Left hindlimb (tissue), 1 donor: ENCODE results near the gene FXYD1.
"Not testable (repeated sequence)": the region's sequence is repeated elsewhere in the genome, so short reads cannot be mapped to it uniquely, and the experiment has no call there.

Experiments
- DNase-seq: peaks from one replicate; pipeline ENCODE4 v3.0.0-alpha.2; 2018

Gene FXYD1

DNA sequence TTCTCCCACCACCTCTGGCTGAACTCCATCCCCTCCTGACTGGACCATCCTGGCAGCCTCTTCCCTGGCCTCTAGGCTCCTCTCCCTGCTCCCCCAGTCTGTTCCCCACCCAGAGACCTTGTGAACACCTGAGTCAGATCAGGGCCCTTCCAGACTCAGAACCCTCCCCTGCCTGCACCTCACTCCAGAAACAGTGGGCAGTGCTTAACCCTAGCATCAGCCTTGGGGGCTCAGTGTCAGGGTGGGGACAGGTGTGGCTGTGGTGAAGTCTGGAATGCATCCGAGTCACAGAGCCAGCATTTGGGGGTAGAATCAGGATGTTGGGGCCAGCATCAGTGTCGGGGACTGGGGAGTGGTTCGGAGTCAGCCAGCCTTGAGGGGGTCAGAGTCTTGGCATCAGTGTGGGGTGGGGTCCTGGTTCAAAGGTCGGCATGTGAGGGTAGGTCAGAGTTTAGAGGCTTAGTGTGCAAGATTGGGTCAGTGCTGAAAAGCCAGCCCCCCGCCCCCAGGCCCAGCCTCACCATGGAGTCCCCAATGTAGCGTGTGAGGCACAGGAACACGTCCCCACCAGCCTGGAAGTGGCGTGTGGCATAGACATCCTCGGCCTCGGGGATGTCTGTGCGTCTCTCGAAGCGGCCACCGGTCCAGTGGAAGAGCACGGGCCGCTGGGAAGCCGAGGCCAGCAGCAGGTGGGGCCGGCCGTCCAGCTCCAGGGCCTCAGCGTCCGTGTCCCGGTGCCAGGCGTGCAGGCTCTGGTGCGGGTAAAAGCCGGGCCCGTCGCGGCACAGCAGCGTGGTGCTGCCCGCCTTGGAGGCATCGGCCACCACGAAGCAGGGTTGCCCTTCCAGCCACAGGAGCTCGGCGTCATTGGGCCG, 12.6 kb upstream of the FXYD1 start:
- no peak for DNase-seq

DNA sequence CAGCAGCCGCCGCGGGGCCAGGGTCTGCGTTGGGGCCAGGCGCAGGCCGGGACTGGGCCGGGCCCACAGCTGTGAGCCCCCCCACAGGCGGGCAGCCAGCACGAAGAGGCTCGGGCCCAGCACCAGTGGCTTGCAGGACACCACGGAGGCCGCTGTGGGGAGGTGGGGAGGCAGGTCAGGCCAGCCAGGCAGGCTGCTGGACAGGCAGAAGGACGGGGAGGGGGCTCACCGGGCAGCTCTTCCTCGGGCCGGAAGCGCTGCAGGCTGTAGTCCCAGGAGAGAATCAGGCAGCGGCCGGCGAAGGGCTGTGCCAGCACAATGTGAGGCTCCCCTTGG, 12.0 kb upstream of the FXYD1 start:
- DNase-seq = no peak

DNA sequence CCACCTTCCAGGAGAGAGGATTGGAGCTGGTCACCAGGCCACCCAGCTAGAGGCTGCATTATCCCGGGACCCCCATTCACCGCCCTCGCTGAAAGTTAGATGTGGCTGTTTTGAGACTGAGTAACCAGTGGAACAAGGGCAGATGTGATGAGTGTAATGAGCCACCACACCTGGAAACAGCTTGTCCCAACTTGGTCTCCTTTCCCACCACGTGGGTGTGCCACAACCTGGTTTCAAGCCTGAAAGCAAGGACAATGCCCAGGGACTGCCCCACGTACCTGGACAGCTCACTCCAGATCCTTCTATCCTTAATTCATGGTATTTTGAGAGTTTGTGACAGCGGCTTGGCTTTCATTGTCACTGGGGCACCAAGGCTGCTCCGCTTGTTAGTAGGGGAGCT, 10.8 kb upstream of the FXYD1 start:
- DNase-seq = no peak

DNA sequence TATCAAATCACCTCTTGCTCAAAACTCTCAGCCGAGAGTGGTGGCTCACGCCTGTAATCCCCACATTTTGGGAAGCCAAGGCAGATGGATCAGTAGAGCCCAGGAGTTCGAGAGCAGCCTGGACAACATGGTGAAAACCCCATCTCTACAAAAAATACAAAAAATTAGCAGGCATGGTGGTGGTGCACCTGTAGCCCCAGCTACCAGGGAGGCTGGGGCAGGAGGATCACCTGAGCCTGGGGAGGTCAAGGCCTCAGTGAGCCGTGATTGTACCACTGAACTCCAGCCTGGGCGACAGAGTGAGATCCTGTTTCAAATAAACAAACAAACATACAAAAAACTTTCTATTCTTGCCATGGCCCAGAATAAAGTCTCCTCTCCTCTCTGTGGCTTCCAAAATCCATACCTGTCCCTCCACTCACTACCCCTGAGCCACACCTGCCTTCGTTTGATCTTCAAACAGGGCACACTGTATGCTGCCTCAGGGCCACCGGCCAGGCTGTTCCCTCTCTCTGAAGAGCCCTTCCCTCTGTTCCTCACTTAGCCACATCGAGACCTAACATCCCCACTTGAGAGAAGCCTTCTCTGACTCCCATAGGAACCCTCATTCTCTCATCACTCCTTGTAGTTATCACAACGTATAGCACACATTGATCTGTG, 10.1 kb upstream of the FXYD1 start:
- DNase-seq = no peak

DNA sequence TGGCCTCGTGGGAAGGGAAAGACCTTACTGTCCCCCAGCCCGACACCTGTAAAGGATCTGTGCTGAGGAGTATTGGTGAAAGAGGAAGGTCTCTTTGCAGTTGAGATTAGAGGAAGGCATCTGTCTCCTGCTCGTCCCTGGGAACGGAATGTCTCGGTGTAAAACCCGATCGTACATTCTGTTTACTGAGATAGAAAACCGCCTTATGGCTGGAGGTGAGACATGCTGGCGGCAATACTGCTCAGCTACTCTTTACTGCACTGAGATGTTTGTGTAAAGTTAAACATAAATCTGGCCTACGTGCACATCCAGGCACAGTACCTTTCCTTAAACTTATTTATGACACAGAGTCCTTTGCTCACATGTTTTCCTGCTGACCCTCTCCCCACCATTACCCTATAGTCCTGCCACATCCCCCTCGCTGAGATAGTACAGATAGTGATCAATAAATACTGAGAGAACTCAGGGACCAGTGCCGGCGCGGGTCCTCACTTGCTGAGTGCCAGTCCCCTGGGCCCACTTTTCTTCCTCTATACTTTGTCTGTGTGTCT, 8.8 kb upstream of the FXYD1 start:
- not testable (repeated sequence) for DNase-seq

DNA sequence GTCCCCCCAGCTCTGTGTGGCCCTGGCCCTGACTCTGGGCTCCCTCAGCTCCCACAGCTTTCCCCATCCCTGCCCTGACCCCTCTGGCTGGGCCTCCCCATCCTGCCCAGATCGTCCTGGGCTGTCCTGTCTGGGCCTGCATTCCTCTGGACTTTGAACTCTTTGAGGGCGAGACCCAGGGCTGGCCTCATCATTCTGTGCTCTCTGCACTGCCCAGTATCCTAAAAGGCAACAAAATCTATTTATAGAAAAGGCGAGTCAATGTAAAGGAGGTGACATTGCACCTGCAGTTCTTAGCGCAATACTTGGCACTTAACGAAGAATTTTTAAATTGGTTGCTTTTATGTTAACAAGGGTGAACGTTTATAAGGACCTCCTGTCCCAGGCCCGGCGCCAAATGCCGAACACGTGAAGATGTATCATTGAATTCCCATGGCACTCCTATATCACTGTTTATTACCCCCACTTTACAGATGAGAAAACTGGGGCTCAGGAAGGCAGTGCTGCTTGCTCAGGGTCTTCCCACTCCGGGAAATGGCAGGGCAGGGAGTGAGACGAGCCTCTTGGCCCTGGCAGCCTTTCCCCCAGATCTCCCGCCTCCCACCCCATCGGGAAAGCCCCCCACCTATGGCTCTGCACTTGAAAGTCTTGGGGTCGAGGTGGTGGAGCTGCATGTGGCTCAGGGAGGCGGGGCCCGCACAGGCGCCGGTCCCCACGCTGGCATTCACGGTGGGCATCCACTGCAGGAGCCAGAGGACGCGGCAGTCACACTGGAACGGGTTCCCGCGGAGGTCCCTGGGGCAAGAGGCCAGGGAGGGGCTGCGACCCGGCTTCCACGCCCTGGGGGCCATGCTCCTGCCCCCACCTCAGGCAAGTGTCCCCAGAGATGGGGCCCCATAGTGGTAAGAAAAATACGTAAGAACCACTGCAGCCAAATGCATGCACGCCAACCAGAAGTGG, 7.6 kb upstream of the FXYD1 start:
- DNase-seq = no peak

DNA sequence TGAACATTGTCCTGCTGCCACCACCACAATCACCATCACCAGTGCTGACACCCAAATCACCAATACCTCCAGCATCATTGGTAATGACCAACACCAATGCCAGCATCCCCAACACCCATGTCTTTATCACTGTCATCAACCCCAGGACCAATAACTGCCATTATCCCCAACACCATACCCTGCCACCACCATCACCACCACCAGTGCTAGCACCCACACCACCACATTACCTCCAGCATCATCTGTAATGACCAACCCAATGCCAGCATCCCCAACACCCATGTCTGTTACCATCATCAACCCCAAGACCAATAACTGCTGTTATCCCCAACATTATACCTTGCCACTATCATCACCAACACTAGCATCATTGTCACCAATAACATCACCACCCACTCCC, 6.4 kb upstream of the FXYD1 start:
- DNase-seq = no peak

DNA sequence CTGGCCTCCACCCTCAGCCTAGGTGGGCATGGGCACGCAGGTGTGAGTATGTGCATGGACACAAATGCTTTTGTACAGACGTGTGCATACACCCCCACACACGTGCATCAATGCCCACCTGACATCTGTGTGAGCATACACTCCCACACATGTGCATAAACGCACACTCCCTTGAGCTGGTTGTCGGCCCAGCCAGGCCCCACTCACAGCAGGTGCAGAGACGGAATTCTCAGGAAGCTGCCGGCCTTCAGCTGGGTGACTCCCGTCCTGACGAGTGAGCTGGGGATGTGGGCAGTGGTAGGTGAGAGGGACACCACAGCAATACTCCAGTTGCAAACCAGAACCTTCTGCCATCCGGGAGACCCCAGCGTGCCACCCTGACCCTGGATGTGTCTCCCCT, 4.8 kb upstream of the FXYD1 start:
- DNase-seq = no peak

DNA sequence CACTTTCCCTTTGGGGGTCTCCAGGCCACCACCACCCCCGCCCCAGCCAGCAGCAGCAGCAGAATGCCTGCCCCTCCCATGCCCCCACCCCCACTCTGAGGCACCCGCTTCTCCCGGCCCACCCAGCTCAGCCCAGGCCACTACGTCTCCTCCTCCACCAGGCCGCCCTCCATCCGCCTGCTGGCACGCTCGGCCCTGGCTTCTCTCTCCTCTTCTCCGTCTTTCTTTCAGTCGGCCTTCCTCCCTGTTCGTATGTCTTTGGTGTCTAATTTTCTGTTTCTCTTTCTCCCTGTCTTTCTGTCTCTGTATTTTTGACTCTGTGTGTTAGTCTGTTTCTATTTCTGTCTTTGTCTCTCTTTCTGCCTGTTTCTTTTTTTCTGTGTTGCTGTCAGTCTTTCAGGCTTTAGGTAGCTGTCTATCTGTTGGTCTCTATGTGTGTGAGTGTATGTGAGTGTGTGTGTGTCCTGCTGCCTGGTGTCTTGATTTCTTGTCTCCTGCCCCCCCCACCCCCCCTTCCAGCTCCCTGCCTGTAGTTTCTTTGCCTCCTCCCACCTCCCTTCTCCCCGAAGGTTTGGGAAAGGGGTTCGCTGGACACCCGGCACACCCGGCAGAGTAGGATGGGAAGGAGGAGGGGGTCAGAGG, 3.9 kb upstream of the FXYD1 start, which contains the start of gene LGI4:
LGI4 (minus strand) TSS at position 459 of the 642 bp plus-strand sequence; CDS start at position 80, 379 bp downstream.
- peak; percentile 43 for DNase-seq

DNA sequence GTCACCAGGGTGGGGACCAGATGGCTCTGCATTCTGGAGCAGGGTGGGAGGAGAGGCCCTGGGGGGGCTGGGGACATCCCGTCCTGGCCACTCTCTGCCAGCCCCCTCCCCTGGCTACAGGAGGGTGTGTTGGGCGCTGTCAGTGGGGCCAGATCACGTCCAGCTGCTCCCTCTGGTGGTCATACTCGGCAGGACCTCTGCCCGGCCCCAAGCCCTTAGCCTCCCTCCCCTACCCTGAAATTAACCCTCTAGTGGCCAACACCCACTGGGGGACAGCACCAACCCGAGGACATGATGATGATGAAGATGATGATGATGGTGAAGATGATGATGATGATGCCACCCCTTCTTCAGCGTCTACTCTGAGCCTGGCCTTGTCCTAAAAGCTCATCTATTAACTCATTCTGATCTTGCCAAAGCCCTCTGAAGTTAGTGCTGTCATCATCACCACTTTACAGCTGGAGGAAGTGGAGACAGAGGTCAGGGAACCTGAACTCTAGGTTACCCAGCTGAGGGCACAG, 3.2 kb upstream of the FXYD1 start:
- peak; percentile 89 for DNase-seq

DNA sequence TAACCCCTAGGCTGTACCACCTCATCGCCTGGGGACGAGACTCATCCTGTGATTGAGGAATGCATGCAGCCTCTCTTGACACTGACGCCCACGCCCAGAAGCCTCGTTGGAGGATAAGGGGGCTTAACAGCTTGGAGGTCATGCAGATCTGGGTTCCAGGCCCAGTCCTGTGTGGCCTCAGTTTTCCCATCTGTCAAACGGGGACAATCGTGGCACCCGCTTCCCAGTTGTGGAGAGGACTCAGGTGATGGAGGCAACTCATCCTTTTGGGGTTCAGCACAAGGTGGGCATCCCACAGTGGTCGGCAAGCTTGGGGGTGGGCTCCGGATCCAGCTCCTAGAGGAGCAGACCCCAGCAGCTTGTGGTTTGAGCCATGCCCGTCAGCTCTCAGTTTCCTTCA, 2.4 kb upstream of the FXYD1 start:
- DNase-seq = no peak

DNA sequence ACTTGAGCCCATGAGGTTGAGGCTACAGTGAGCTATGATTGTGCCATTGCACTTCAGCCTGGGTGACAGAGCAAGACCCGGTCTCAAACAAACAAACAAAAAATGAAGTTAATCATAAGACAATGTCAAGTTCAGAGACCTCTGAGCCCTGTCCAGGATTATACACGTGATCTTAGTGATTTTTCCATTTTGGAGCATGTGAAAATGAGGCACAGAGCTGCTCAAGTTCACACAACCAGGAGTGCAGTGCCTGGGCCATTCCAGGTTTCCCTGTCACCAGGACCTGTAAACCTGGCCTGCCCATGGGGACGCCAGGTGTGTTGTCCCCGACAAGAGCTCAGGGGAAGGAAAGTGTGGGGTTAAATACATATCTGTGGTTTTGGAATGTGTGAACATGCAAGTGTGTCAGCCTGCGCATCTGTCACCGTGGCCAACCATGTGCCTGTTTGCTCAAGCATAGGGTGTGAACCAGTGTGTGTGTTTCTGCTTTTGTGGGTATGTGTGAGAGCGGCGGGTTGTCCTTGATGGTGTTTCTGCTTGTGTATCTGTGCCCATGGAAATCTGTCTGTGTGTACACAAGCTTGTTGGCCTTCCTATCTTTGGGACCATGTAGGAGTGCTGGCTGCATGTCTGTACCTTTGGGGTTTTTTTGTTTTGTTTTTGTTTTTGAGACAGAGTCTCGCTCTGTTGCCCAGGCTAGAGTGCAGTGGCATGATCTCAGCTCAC, 1.5 kb upstream of the FXYD1 start:
- DNase-seq = no peak

DNA sequence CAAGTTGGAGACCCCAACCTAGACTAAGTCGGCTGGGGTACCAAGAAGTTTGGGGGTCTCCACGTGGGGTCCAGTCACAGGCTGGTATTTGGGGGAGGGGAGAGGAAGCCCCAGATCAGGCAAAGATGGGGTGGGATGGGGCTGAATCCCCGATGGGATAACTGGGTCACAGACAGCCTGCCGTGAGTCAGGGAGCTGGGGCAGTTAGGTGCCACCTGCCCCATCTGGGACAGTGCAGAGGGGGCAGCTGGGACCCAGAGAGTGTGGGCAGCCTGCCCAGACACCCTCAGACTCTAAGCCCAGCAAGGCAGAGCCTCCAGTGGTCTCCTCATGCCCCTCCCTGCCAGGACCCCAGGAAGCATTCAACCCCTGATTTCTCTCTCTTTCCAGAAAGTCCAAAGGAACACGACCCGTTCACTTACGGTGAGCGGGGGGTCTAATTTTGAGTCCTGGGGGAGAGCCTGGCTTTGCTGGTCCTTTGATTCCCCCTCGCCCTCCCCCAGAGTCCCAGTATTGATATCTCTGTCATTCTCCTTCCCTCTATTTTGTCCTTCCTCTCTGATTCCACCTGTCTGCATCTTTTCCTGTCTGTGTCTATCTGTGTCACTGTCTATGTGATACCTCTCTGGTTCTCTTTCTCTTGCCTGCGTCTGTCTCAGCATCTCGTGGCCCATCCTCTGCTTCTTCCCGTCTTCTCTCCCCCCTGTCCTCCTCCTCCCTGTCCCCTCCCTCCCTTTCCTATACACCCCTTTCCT, 1.8 kb downstream of the FXYD1 start:
- DNase-seq = peak; percentile 38

DNA sequence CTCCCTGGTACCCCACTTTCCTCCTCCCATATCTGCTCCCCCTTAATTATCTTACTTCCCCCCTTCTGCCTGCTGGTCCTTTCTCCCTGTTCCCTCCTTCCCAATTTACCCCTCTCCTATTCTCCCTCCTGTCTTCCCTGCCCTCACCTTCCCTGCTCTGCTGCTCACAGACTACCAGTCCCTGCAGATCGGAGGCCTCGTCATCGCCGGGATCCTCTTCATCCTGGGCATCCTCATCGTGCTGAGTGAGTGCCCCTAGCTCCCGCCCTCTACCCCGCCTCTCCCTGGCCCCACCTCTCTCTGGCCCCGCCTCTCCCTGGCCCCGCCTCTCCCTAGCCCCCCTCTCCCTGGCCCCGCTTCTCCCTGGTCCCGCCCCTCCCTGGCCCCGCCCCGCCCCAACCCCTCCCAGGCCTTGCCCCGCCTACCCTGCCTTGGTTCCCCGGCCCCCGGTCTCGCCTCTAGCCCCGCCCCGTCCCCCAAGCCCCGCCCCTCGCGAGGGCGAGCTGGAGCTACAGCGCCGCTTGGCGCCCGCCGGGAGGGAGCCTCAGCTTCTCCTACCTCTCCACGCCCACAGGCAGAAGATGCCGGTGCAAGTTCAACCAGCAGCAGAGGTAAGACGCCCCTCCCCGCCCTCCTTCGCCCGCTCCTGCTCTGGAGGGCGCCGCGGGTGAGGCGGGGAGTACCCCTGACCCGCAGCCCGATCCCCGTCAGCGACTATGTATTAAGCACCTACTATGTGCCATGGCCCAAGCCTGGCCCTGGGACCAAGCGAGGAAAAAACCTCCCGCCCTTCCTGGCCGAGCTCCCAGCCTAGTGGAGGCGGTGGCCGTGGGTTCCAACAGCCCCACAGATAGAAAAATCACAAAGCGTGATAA, 2.6 kb downstream of the FXYD1 start:
- peak; percentile 93 for DNase-seq

DNA sequence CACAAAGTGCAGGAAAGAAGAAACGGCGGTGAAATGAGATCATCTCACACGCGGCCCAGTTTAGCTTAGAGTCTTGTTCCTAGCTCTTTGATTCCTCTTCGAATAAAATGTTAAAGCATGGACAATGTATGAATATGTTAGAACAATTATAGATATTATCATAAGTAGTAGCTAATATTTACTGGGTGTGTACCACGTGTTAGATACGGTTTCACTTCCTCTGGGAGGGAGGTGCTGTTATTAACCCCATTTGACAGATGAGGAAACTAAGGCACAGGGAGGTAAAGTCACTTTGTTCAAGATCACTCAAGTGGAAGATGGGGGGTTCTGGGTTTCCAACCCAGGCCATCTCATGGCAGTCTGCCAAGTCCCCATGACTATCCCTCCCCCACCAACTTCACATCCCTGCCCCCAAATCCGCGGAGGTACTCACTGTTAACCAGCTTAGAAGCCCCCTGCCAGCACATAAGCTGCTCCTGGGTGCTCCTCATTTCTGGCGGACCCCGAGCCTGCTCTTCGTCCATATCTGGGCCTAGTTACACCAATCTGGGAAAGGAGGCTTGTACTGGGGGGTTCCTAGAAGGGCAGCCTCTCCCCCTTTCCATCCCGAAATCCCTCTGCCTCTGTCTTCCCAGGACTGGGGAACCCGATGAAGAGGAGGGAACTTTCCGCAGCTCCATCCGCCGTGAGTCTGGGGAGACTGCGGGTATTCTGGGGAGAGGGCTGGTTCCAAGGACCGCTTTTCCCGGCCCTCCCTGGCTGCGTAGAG, 3.4 kb downstream of the FXYD1 start:
- peak; percentile 43 for DNase-seq

DNA sequence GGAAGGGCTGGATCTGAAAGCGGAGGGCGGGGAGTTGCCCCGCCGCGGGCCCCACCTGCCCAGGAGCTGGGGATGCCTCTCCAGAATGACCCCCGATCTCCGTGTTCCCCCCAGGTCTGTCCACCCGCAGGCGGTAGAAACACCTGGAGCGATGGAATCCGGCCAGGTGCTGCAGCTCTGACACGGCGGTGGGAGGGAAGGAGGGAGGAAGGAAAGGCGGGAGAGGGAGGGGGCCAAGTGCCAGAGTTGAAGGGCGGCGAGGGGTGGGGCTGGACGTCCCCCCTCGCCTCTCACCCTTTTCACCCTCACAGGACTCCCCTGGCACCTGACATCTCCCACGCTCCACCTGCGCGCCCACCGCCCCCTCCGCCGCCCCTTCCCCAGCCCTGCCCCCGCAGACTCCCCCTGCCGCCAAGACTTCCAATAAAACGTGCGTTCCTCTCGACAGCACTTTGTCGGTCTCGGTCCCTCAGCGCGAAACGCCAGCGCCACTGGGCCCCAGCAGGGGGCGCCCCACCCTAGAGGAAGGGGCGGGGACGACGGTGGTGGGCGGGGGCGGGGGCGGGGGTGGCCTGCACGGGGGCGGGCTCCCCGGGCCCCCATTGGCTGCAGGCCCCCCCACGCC, 4.1 kb downstream of the FXYD1 start:
- peak; percentile 65 for DNase-seq

DNA sequence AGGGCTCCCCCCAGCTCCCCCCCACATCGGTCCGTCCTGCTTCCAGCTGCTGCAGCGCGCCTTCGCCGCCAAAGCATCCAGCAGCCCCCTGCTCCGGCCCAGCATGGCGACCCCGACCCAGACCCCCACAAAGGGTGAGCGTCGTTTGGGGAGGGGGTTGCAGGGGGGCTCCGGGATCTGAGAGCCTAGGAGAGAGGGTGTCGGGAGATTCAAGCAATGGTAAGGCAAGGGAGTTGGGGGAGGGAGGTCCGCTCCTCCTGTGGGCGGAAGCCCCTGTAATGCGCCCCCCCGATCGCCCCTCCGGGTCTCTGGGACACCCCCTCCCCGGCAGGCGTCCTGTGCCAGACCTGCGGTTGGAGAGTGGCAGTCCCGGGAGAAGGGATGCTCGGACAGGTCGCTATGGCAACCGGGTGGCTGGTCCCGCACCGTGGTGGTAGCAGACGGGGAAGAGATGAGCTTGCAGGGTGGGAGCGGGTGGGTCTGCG, 4.6 kb downstream of the FXYD1 start, which contains the start of gene FXYD7:
FXYD7 (plus strand) TSS at position 25 of the 485 bp plus-strand sequence; CDS start at position 104, 79 bp downstream.
- DNase-seq = peak; percentile 43

DNA sequence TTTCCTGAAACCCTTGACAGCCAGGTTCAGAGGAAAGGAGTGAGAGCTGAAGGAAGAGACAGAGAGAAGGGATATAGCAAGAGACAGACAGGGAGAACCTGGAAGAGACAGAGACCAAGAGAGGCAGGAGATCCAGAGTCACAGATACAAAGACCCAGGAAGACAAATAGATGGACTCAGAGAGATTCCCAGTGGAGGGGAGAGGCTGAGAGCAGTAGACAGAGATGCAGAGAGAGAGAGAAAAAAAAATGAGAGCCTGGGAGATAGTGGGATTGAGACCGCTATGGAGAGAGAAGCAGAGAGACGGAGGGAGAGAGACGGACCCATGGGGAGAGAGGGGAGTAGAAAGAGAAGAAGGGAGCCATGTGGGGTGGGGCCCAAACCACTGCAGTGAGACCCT, 5.2 kb downstream of the FXYD1 start:
- DNase-seq = no peak
